HepG2 (cell line): ENCODE results near the gene SCP2. TPM values are rescaled to one million over a fixed set of nuclear protein-coding genes. Genes with fewer than 3 reads are reported as not detected.

Source experiments
- ATAD3A ChIP-seq: sonication (generic); formaldehyde crosslinking; IDR thresholded peaks from 2 replicates; pipeline ENCODE4 v1.4.0; 2020; ENCODE audit warnings: missing genetic modification reagents
- FOXA1 ChIP-seq, 2 experiments: fragments of 450-650 bp in 1 of 2; sonication (generic) in 1 of 2; formaldehyde crosslinking in 1 of 2; IDR thresholded peaks; 2 replicates each; pipeline versions ENCODE4 v1.4.0 to v1.6.1; 2016 to 2020; ENCODE audit warnings: missing genetic modification reagents in 1 of 2
- HCFC1 ChIP-seq: fragments of 150-350 bp; IDR thresholded peaks from 2 replicates; pipeline ENCODE4 v1.6.1; 2014; ENCODE audit warnings: low read depth, low read length
- HIVEP1 ChIP-seq: sonication (generic); formaldehyde crosslinking; IDR thresholded peaks from 2 replicates; pipeline ENCODE4 v1.4.0; 2020; ENCODE audit warnings: mild to moderate bottlenecking, missing genetic modification reagents
- HMG20A ChIP-seq: IDR thresholded peaks from 2 replicates; pipeline ENCODE4 v1.6.1; 2016; ENCODE audit warnings: borderline replicate concordance
- KAT7 ChIP-seq: IDR thresholded peaks from 2 replicates; pipeline ENCODE4 v1.6.1; 2018; ENCODE audit warnings: borderline replicate concordance, missing compliant biosample characterization
- LBX2 ChIP-seq: sonication (generic); formaldehyde crosslinking; IDR thresholded peaks from 2 replicates; pipeline ENCODE4 v1.5.0; 2020; ENCODE audit warnings: missing genetic modification reagents, mild to moderate bottlenecking, borderline replicate concordance
- NFKBIZ ChIP-seq: IDR thresholded peaks from 2 replicates; pipeline ENCODE4 v1.6.1; 2018; ENCODE audit warnings: missing genetic modification reagents, missing compliant biosample characterization
- NR2F1 ChIP-seq, 2 experiments: fragments of 450-650 bp in 1 of 2; formaldehyde crosslinking in 1 of 2; IDR thresholded peaks; 2 replicates each; pipeline versions ENCODE4 v1.5.0 to v1.6.1; 2016 to 2020; ENCODE audit warnings: mild to moderate bottlenecking in 1 of 2, missing compliant biosample characterization in 1 of 2, missing genetic modification reagents in 1 of 2, moderate library complexity in 1 of 2
- RARA ChIP-seq: IDR thresholded peaks from 2 replicates; pipeline ENCODE4 v1.6.1; 2016; ENCODE audit warnings: missing genetic modification reagents, missing compliant biosample characterization
- SAFB2 ChIP-seq: sonication (generic); formaldehyde crosslinking; IDR thresholded peaks from 2 replicates; pipeline ENCODE4 v1.5.1; 2020; ENCODE audit warnings: missing genetic modification reagents, low read depth, mild to moderate bottlenecking, borderline replicate concordance
- SATB2 ChIP-seq: sonication (generic); formaldehyde crosslinking; IDR thresholded peaks from 2 replicates; pipeline ENCODE4 v1.5.0; 2020; ENCODE audit warnings: missing genetic modification reagents
- SMAD9 ChIP-seq: sonication (generic); formaldehyde crosslinking; IDR thresholded peaks from 2 replicates; pipeline ENCODE4 v1.5.1; 2020; ENCODE audit warnings: mild to moderate bottlenecking, missing genetic modification reagents
- SPEN ChIP-seq: sonication (generic); formaldehyde crosslinking; IDR thresholded peaks from 2 replicates; pipeline ENCODE4 v1.5.1; 2020; ENCODE audit warnings: low read depth, mild to moderate bottlenecking, missing genetic modification reagents
- STAT5B ChIP-seq: sonication (generic); formaldehyde crosslinking; IDR thresholded peaks from 2 replicates; pipeline ENCODE4 v1.4.0; 2020; ENCODE audit warnings: missing genetic modification reagents
- THAP8 ChIP-seq: sonication (generic); formaldehyde crosslinking; IDR thresholded peaks from 2 replicates; pipeline ENCODE4 v1.5.1; 2020; ENCODE audit warnings: missing genetic modification reagents, mild to moderate bottlenecking, borderline replicate concordance
- WIZ ChIP-seq: sonication (generic); formaldehyde crosslinking; IDR thresholded peaks from 2 replicates; pipeline ENCODE4 v1.5.1; 2020; ENCODE audit warnings: mild to moderate bottlenecking, missing genetic modification reagents
- ZMYM2 ChIP-seq: sonication (generic); formaldehyde crosslinking; IDR thresholded peaks from 2 replicates; pipeline ENCODE4 v1.8.0; 2022; ENCODE audit warnings: mild to moderate bottlenecking, missing genetic modification reagents
- ZNF326 ChIP-seq: sonication (generic); formaldehyde crosslinking; IDR thresholded peaks from 2 replicates; pipeline ENCODE4 v1.4.0; 2020; ENCODE audit warnings: missing genetic modification reagents, borderline replicate concordance
- ZNF550 ChIP-seq: sonication (generic); formaldehyde crosslinking; IDR thresholded peaks from 2 replicates; pipeline ENCODE4 v1.4.0; 2020; ENCODE audit warnings: mild to moderate bottlenecking, missing genetic modification reagents, borderline replicate concordance
- ZNF576 ChIP-seq: sonication (generic); formaldehyde crosslinking; IDR thresholded peaks from 2 replicates; pipeline ENCODE4 v1.4.0; 2020; ENCODE audit warnings: mild to moderate bottlenecking, missing genetic modification reagents
- ZNF614 ChIP-seq: IDR thresholded peaks from 2 replicates; pipeline ENCODE4 v1.6.1; 2018; ENCODE audit warnings: missing biosample characterization, missing genetic modification reagents, inconsistent platforms, borderline replicate concordance
- ZNF703 ChIP-seq: sonication (generic); formaldehyde crosslinking; IDR thresholded peaks from 2 replicates; pipeline ENCODE4 v1.5.1; 2020; ENCODE audit warnings: missing genetic modification reagents, mild to moderate bottlenecking, moderate library complexity, borderline replicate concordance
- polyA plus RNA-seq, 8 experiments: library from polyadenylated mRNA; depleted of rRNA in 3 of 8; stranded (reverse) in 7 of 8; unstranded in 1 of 8; fragments of >200 nt; fragmentation: Illumina TruSeq in 4 of 8; extraction: Trizol in 4 of 8; gene quantifications; 2 replicates each; pipeline versions ENCODE4 v1.2.1 to v1.2.3, GENCODE V29; 2011 to 2016; ENCODE audit warnings: low read depth in 4 of 8, missing spikeins in 1 of 8, mixed read lengths in 1 of 8; ENCODE audit not compliant: insufficient read depth in 1 of 8
- total RNA-seq, 5 experiments: library from RNA; depleted of rRNA; stranded (reverse); fragments of >200 nt; fragmentation: Illumina TruSeq; extraction: Trizol; gene quantifications; 2 replicates each; pipeline ENCODE4 v1.2.3, GENCODE V29; 2016; ENCODE audit warnings: low read depth in 1 of 5
- TF ChIP-seq, protein P1 (sequence below): sonication (generic); formaldehyde crosslinking; IDR thresholded peaks from 2 replicates; pipeline ENCODE4 v1.5.0; 2020; ENCODE audit warnings: mild to moderate bottlenecking, missing genetic modification reagents
- TF ChIP-seq, protein P2 (sequence below): sonication (generic); formaldehyde crosslinking; conservative IDR thresholded peaks from 2 replicates; pipeline ENCODE4 v1.8.1; 2023; ENCODE audit warnings: missing genetic modification reagents

SCP2 gene
- total and polyA plus RNA-seq, 2 of the 13 experiments (the other 11 are each of a cell fraction or from before 2014, with no cell fraction given) = 59.0 to 133 TPM

- TF ChIP-seq ZNF614 (CRISPR knock-in tag) (peak; percentile 30; the same call in 1 of the 2 replicates), SATB2 (CRISPR knock-in tag) (0 out of 2 replicates have a peak, but pooled peaks have one; percentile 29), THAP8 (CRISPR knock-in tag) (no peak), HCFC1 (no peak), KAT7 (CRISPR knock-in tag) (peak; percentile 63; the same call in 1 of the 2 replicates), SMAD9 (CRISPR knock-in tag) (no peak), WIZ (CRISPR knock-in tag) (no peak), STAT5B (CRISPR knock-in tag) (no peak), SAFB2 (CRISPR knock-in tag) (0 out of 2 replicates have a peak, but pooled peaks have one; percentile 56), ZNF703 (CRISPR knock-in tag) (no peak), NFKBIZ (CRISPR knock-in tag) (0 out of 2 replicates have a peak, but pooled peaks have one; percentile 40), ATAD3A (CRISPR knock-in tag) (no peak), FOXA1 (IDR thresholded peaks at IDR 0.05) (no peak), FOXA1 (CRISPR knock-in tag; IDR thresholded peaks at IDR 0.05) (no peak), ZNF326 (CRISPR knock-in tag) (no peak), HIVEP1 (peak; percentile 30; the same call in 1 of the 2 replicates), LBX2 (CRISPR knock-in tag) (no peak), ZNF550 (CRISPR knock-in tag) (no peak), ZNF576 (no peak), ZMYM2 (CRISPR knock-in tag) (peak; percentile 56; the same call in 1 of the 2 replicates), RARA (CRISPR knock-in tag) (peak; percentile 30; the same call in 1 of the 2 replicates), SPEN (CRISPR knock-in tag) (no peak; the same call in 1 of the 2 replicates), NR2F1 (CRISPR knock-in tag; IDR thresholded peaks at IDR 0.05) (no peak), HMG20A (CRISPR knock-in tag) (no peak)
- TF ChIP-seq, protein P1, sequence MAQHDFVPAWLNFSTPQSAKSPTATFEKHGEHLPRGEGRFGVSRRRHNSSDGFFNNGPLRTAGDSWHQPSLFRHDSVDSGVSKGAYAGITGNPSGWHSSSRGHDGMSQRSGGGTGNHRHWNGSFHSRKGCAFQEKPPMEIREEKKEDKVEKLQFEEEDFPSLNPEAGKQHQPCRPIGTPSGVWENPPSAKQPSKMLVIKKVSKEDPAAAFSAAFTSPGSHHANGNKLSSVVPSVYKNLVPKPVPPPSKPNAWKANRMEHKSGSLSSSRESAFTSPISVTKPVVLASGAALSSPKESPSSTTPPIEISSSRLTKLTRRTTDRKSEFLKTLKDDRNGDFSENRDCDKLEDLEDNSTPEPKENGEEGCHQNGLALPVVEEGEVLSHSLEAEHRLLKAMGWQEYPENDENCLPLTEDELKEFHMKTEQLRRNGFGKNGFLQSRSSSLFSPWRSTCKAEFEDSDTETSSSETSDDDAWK (CRISPR knock-in tag) = no peak
- TF ChIP-seq, protein P2, sequence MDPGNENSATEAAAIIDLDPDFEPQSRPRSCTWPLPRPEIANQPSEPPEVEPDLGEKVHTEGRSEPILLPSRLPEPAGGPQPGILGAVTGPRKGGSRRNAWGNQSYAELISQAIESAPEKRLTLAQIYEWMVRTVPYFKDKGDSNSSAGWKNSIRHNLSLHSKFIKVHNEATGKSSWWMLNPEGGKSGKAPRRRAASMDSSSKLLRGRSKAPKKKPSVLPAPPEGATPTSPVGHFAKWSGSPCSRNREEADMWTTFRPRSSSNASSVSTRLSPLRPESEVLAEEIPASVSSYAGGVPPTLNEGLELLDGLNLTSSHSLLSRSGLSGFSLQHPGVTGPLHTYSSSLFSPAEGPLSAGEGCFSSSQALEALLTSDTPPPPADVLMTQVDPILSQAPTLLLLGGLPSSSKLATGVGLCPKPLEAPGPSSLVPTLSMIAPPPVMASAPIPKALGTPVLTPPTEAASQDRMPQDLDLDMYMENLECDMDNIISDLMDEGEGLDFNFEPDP (CRISPR knock-in tag) = no peak
Observed at GRCh38 chr1:52927212-52928014, at the start of gene SCP2 (continued).
